GM18909 (cell line): ENCODE results near the gene HSD17B11.
A peak's percentile ranks its signal among the peaks of the same experiment; 100 is the strongest.
"Not testable (repeated sequence)": the region's sequence is repeated elsewhere in the genome, so short reads cannot be mapped to it uniquely, and the experiment has no call there.

Experiments
- ATAC-seq: cut with Tn5 transposase; IDR thresholded peaks from one replicate; pipeline ENCODE4 v1.9.1; 2021; ENCODE audit warnings: mild to moderate bottlenecking; ENCODE audit not compliant: unreplicated experiment, poor library complexity

HSD17B11 gene

GRCh38 chr4:87363552-87363951 is 27.4 kb downstream of the HSD17B11 start:
- no peak for ATAC-seq

GRCh38 chr4:87360338-87360935 is 30.6 kb downstream of the HSD17B11 start:
- ATAC-seq, result no peak

- no peak for ATAC-seq
These were observed 31.7 kb downstream of the HSD17B11 start for GRCh38 chr4:87359258-87359657.

GRCh38 chr4:87356832-87357526 is 34.0 kb downstream of the HSD17B11 start:
- ATAC-seq, result no peak

- ATAC-seq, result no peak
These were observed 36.6 kb downstream of the HSD17B11 start for GRCh38 chr4:87354168-87355102.

- ATAC-seq, result peak; percentile 88
These were observed 37.4 kb downstream of the HSD17B11 start for GRCh38 chr4:87353592-87353991.

GRCh38 chr4:87345139-87345538 is 45.8 kb downstream of the HSD17B11 start:
- no peak for ATAC-seq

GRCh38 chr4:87342872-87343271 is 48.1 kb downstream of the HSD17B11 start:
- no peak for ATAC-seq

GRCh38 chr4:87341954-87342635 is 48.9 kb downstream of the HSD17B11 start:
- not testable (repeated sequence) for ATAC-seq

- ATAC-seq, result no peak
These were observed 51.5 kb downstream of the HSD17B11 start for GRCh38 chr4:87339440-87339839.

GRCh38 chr4:87337361-87337760 is 53.6 kb downstream of the HSD17B11 start:
- ATAC-seq, result no peak

- ATAC-seq, result no peak
These were observed 57.7 kb downstream of the HSD17B11 start for GRCh38 chr4:87333267-87333666.

- ATAC-seq, result no peak
These were observed 60.2 kb downstream of the HSD17B11 start for GRCh38 chr4:87330761-87331160.

GRCh38 chr4:87327136-87327535 is 63.9 kb downstream of the HSD17B11 start:
- no peak for ATAC-seq

GRCh38 chr4:87326460-87326859 is 64.5 kb downstream of the HSD17B11 start:
- no peak for ATAC-seq

GRCh38 chr4:87322754-87323153 is 68.2 kb downstream of the HSD17B11 start, which contains the start of gene HSD17B13:
HSD17B13 (minus strand) TSS chr4:87322882; CDS start chr4:87322841, 41 bp downstream.
- ATAC-seq, result no peak

- no peak for ATAC-seq
These were observed 69.1 kb downstream of the HSD17B11 start for GRCh38 chr4:87321888-87322287.

- no peak for ATAC-seq
These were observed 73.5 kb downstream of the HSD17B11 start for GRCh38 chr4:87317527-87317926.

GRCh38 chr4:87316961-87317360 is 74.0 kb downstream of the HSD17B11 start:
- ATAC-seq, result no peak

- ATAC-seq, result not testable (repeated sequence)
These were observed 76.0 kb downstream of the HSD17B11 start for GRCh38 chr4:87315000-87315399.
